Measurements from ENCODE around the gene SUMF1. TPM values are rescaled to one million over a fixed set of nuclear protein-coding genes. Genes with fewer than 3 reads are reported as not detected.

SUMF1 gene
- total and polyA plus RNA-seq, 2 donors (not counting 1 experiment from before 2014, with no cell fraction given): 10.3 to 21.2 TPM

DNA sequence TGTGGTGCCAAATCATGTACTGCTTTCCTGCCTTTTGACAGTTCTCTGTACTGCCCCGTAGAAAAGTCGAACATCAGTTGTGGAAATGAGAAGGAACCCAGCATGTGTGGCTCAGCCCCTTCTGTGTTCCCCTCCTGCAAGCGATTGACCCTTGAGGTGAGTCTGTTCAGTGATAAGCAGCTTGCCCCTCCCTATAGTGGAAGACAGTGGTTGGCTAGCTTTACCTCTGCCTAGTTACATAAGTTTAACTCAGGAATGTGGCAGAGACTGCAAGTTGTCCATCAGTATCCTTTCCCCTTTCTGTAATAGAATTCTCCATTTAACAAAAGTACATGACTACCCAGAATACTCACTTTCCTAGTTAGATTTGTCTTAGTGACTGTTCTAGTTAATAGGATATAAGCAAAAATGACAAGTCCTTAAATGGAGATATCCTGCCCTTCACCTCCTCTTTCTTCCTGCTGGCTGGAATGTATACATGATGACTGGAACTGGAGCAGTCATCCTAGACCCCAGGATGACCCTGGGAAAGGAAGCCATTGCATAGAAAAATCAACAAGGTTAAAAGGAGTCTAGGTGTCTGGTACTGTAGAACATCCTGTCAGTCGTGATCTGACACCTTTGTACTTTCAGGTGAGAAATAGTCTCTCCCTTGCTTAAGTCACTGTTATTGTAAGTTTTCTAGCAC is 153.3 kb downstream of the SUMF1 start:
- no peak overlapping the region for H3K27ac Mint-ChIP-seq
- peaks cover 9 to 10% of the 10 kb centered on the region in 2 experiments for H3K36me3 ChIP-seq (replicated peaks in 1 of 2; ENCODE audit: control extremely low read depth in 1 of 2, control insufficient read depth in 1 of 2, extremely low read depth in 1 of 2, insufficient read depth in 2 of 2, low read length in 1 of 2)
- no peaks in the 10 kb centered on the region for H3K27me3 Mint-ChIP-seq
- intact Hi-C loops (cut with micrococcal nuclease): no loop called here
- no peak overlapping the region for H3K4me3 Mint-ChIP-seq
- H3K9me3 Mint-ChIP-seq (ENCODE audit: insufficient read depth): no peaks in the 10 kb centered on the region
- no peaks in the 10 kb centered on the region for H3K9me3 ChIP-seq (ENCODE audit: control extremely low read depth in 1 of 3, control insufficient read depth in 2 of 3, insufficient read depth in 1 of 3, low read length in 2 of 3)
- ChIA-PET POLR2A (no interaction called here), CTCF (interaction anchor here (1.9 kb wide), 1 partner anchor 320 kb away, joined by 6 read pairs; no protein-coding TSS in a partner anchor)
- H3K9ac ChIP-seq (ENCODE audit: low read length): no peak overlapping the region
- TF ChIP-seq, protein P1, sequence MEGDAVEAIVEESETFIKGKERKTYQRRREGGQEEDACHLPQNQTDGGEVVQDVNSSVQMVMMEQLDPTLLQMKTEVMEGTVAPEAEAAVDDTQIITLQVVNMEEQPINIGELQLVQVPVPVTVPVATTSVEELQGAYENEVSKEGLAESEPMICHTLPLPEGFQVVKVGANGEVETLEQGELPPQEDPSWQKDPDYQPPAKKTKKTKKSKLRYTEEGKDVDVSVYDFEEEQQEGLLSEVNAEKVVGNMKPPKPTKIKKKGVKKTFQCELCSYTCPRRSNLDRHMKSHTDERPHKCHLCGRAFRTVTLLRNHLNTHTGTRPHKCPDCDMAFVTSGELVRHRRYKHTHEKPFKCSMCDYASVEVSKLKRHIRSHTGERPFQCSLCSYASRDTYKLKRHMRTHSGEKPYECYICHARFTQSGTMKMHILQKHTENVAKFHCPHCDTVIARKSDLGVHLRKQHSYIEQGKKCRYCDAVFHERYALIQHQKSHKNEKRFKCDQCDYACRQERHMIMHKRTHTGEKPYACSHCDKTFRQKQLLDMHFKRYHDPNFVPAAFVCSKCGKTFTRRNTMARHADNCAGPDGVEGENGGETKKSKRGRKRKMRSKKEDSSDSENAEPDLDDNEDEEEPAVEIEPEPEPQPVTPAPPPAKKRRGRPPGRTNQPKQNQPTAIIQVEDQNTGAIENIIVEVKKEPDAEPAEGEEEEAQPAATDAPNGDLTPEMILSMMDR (IDR thresholded peaks at IDR 0.05): no peak
- no peak for TF ChIP-seq EZH2 (IDR thresholded peaks at IDR 0.05; ENCODE audit: borderline replicate concordance, insufficient read depth, low read depth, low read length, poor library complexity, severe bottlenecking)
- no peak overlapping the region for H2AFZ ChIP-seq (ENCODE audit: insufficient read depth, low read depth, low read length, poor library complexity, severe bottlenecking)
- no peaks in the 10 kb centered on the region for H3K27me3 ChIP-seq (replicated peaks in 1 of 4; ENCODE audit: control extremely low read depth in 1 of 4, control insufficient read depth in 3 of 4, insufficient read depth in 4 of 4, low read length in 3 of 4)
- no peak overlapping the region for H3K4me2 ChIP-seq (replicated peaks; ENCODE audit: low read depth, low read length, poor library complexity, severe bottlenecking)
- ATAC-seq (ENCODE audit: low read depth) (no peak), DNase-seq (no peak)
- H4K20me1 ChIP-seq (ENCODE audit: control insufficient read depth, insufficient read depth, low read length, poor library complexity, severe bottlenecking): no peaks in the 10 kb centered on the region
- H3K4me1 Mint-ChIP-seq: no peaks in the 10 kb centered on the region
- no peaks in the 10 kb centered on the region for H3K79me2 ChIP-seq (ENCODE audit: control insufficient read depth, insufficient read depth, low read length)
- no peak overlapping the region for H3K27ac ChIP-seq (ENCODE audit: low read length in 2 of 2)
- H3K4me1 ChIP-seq (ENCODE audit: control insufficient read depth in 2 of 2, insufficient read depth in 2 of 2, low read length in 2 of 2): no peaks in the 10 kb centered on the region
- WGBS (ENCODE audit: insufficient coverage): 100% methylated on average over 4 of the region's 4 CpGs
- no peak overlapping the region for H3K4me3 ChIP-seq (ENCODE audit: control extremely low read depth in 1 of 5, extremely low read depth in 1 of 5, insufficient read depth in 1 of 5, low read depth in 2 of 5, low read length in 4 of 5)

DNA sequence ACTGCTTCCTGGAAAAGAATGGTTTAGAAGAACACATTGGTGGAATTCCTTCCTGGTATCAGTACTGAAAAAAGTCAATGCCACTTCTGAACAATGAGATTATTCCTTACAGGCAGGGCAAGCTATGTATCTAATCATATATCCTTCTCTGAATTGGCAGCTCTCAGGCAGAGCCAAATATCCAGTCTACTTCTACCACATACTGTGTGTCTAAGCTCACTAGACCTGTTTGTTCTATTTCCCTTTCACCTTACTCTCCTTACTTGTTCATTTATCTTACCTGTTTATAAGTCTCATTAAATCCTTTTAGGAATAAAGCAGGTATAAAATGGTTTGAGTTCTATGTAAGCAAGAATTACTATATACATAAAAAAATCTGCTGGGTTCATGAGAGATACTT is 155.6 kb downstream of the SUMF1 start:
- no peaks in the 10 kb centered on the region for H3K4me1 Mint-ChIP-seq
- Histone ChIP-seq H2AFZ (ENCODE audit: insufficient read depth, low read depth, low read length, poor library complexity, severe bottlenecking) (no peak overlapping the region), H3K27me3 (replicated peaks in 1 of 4; ENCODE audit: control extremely low read depth in 1 of 4, control insufficient read depth in 3 of 4, insufficient read depth in 4 of 4, low read length in 3 of 4) (no peaks in the 10 kb centered on the region), H3K9me3 (ENCODE audit: control extremely low read depth in 1 of 3, control insufficient read depth in 2 of 3, insufficient read depth in 1 of 3, low read length in 2 of 3) (no peaks in the 10 kb centered on the region), H4K20me1 (ENCODE audit: control insufficient read depth, insufficient read depth, low read length, poor library complexity, severe bottlenecking) (no peaks in the 10 kb centered on the region), H3K4me3 (ENCODE audit: control extremely low read depth in 1 of 5, extremely low read depth in 1 of 5, insufficient read depth in 1 of 5, low read depth in 2 of 5, low read length in 4 of 5) (no peak overlapping the region), H3K9ac (ENCODE audit: low read length) (no peak overlapping the region), H3K4me1 (ENCODE audit: control insufficient read depth in 2 of 2, insufficient read depth in 2 of 2, low read length in 2 of 2) (no peaks in the 10 kb centered on the region), H3K36me3 (replicated peaks in 1 of 2; ENCODE audit: control extremely low read depth in 1 of 2, control insufficient read depth in 1 of 2, extremely low read depth in 1 of 2, insufficient read depth in 2 of 2, low read length in 1 of 2) (peaks cover 9 to 10% of the 10 kb centered on the region in 2 experiments), H3K79me2 (ENCODE audit: control insufficient read depth, insufficient read depth, low read length) (no peaks in the 10 kb centered on the region), H3K27ac (ENCODE audit: low read length in 2 of 2) (no peak overlapping the region), H3K4me2 (replicated peaks; ENCODE audit: low read depth, low read length, poor library complexity, severe bottlenecking) (no peak overlapping the region)
- H3K27ac Mint-ChIP-seq: no peak overlapping the region
- POLR2A ChIA-PET: no interaction called here
- intact Hi-C loops (cut with micrococcal nuclease): no loop called here
- CTCF ChIA-PET: no interaction called here
- no peak overlapping the region for H3K4me3 Mint-ChIP-seq
- no peaks in the 10 kb centered on the region for H3K9me3 Mint-ChIP-seq (ENCODE audit: insufficient read depth)
- no peak for DNase-seq
- no peak for TF ChIP-seq EZH2 (IDR thresholded peaks at IDR 0.05; ENCODE audit: borderline replicate concordance, insufficient read depth, low read depth, low read length, poor library complexity, severe bottlenecking)
- TF ChIP-seq, protein P1 (IDR thresholded peaks at IDR 0.05): no peak
- H3K27me3 Mint-ChIP-seq: no peaks in the 10 kb centered on the region
- no peak for ATAC-seq (ENCODE audit: low read depth)
